ENCODE results near the gene ZDBF2.

GRCh38 chr2:206231669-206232286, 42.7 kb upstream of the ZDBF2 start:
- TF ChIP-seq CTCF (IDR thresholded peaks at IDR 0.05): no peak
- TF ChIP-seq POLR2AphosphoS5 (IDR thresholded peaks at IDR 0.05): no peak
- TF ChIP-seq POLR2A (IDR thresholded peaks at IDR 0.05): no peak
- no peak for TF ChIP-seq EP300 (IDR thresholded peaks at IDR 0.05)

Data from suprapubic skin (tissue), 4 donors.